Liver (tissue), 9 donors: ENCODE results near the gene HYKK. TPM values are rescaled to one million over a fixed set of nuclear protein-coding genes. Genes with fewer than 3 reads are reported as not detected.

Experiments used
- DNase-seq: peaks from one replicate; pipeline ENCODE4 v3.0.0-alpha.2; 2017; ENCODE audit warnings: low spot score
- H3K27ac ChIP-seq, 2 donors: one replicate each; pipeline ENCODE4 v1.7.0; 2013; ENCODE audit warnings: inconsistent platforms in 2 of 2, low read length in 2 of 2, control low read depth in 1 of 2, low read depth in 1 of 2, mild to moderate bottlenecking in 1 of 2
- H3K27me3 ChIP-seq, 4 donors: one replicate each; pipeline versions ENCODE4 v1.6.1 to v1.7.0; 2013; ENCODE audit warnings: low read length in 3 of 4, inconsistent platforms in 1 of 4, mild to moderate bottlenecking in 1 of 4, moderate library complexity in 1 of 4; ENCODE audit not compliant: control insufficient read depth in 4 of 4, insufficient read depth in 4 of 4
- H3K36me3 ChIP-seq, 4 donors: one replicate each; pipeline versions ENCODE4 v1.6.1 to v1.7.0; 2013; ENCODE audit warnings: low read length in 3 of 4, mild to moderate bottlenecking in 3 of 4, low read depth in 1 of 4, moderate library complexity in 1 of 4; ENCODE audit not compliant: control insufficient read depth in 4 of 4, insufficient read depth in 3 of 4
- H3K4me1 ChIP-seq, 4 donors: one replicate each; pipeline versions ENCODE4 v1.6.1 to v1.7.0; 2013; ENCODE audit warnings: low read length in 3 of 4, mild to moderate bottlenecking in 3 of 4, moderate library complexity in 1 of 4; ENCODE audit not compliant: control insufficient read depth in 4 of 4, insufficient read depth in 4 of 4
- H3K4me3 ChIP-seq, 3 donors: one replicate each; pipeline versions ENCODE4 v1.6.1 to v1.7.0; 2013; ENCODE audit warnings: low read length in 3 of 3, control low read depth in 1 of 3, low read depth in 1 of 3, mild to moderate bottlenecking in 1 of 3
- H3K9ac ChIP-seq, 2 donors: one replicate each; pipeline ENCODE4 v1.7.0; 2013; ENCODE audit warnings: low read length in 2 of 2, mild to moderate bottlenecking in 2 of 2, moderate library complexity in 2 of 2, control low read depth in 1 of 2, low read depth in 1 of 2
- H3K9me3 ChIP-seq, 4 donors: one replicate each; pipeline versions ENCODE4 v1.6.1 to v1.7.0; 2013; ENCODE audit warnings: low read length in 3 of 4; ENCODE audit not compliant: control insufficient read depth in 4 of 4
- CTCF ChIP-seq: fragments of 150-350 bp; IDR thresholded peaks from 2 replicates; pipeline ENCODE4 v1.5.1; 2017; ENCODE audit warnings: improper control_type of control experiment, low read depth, low read length; ENCODE audit not compliant: missing input control
- FOXA1 ChIP-seq: IDR thresholded peaks from 2 replicates; pipeline ENCODE4 v1.6.1; 2016; ENCODE audit warnings: antibody characterized with exemption
- GABPA ChIP-seq, 2 donors: IDR thresholded peaks in 1 of 2; conservative IDR thresholded peaks in 1 of 2; 2 replicates each; pipeline ENCODE4 v1.6.1; 2016; ENCODE audit warnings: antibody characterized with exemption in 2 of 2, mild to moderate bottlenecking in 1 of 2, moderate library complexity in 1 of 2
- JUND ChIP-seq, 2 donors: IDR thresholded peaks; 2 replicates each; pipeline ENCODE4 v1.6.1; 2016; ENCODE audit warnings: antibody characterized with exemption in 2 of 2
- MAX ChIP-seq: IDR thresholded peaks from 2 replicates; pipeline ENCODE4 v1.6.1; 2016; ENCODE audit warnings: antibody characterized with exemption
- REST ChIP-seq: IDR thresholded peaks from 2 replicates; pipeline ENCODE4 v1.6.1; 2016; ENCODE audit warnings: antibody characterized with exemption, mild to moderate bottlenecking
- YY1 ChIP-seq: IDR thresholded peaks from 2 replicates; pipeline ENCODE4 v1.6.1; 2016; ENCODE audit warnings: antibody characterized with exemption, mild to moderate bottlenecking
- WGBS: extraction: QIAGEN DNeasy Blood & Tissue Kit; methylation state at CpG from one replicate; pipeline ENCODE4 v1.1.7; 2013; 5-methylcytosine and 5-hydroxymethylcytosine counted together
- polyA plus RNA-seq, 2 donors: library from polyadenylated mRNA; stranded (reverse) in 1 of 2; unstranded in 1 of 2; fragments of 200-250 nt in 1 of 2; fragments of >200 nt in 1 of 2; fragmentation: Nextera tagmentation in 1 of 2; extraction: Ambion mirVana in 1 of 2; gene quantifications; one replicate each; pipeline versions ENCODE4 v1.2.1 to v1.2.3, GENCODE V29; 2013 to 2015
- total RNA-seq, 2 donors: library from RNA; depleted of rRNA; stranded (reverse); fragments of >200 nt; gene quantifications; one replicate each; pipeline ENCODE4 v1.2.3, GENCODE V29; 2014
- donor health status: healthy.
- donor health status: healthy.
- donor health status: healthy.
- donor health status: healthy.
- donor health status: healthy.

Gene HYKK
- total and polyA plus RNA-seq, 4 donors: 1.7 to 7.7 (median 2.2) TPM

DNA sequence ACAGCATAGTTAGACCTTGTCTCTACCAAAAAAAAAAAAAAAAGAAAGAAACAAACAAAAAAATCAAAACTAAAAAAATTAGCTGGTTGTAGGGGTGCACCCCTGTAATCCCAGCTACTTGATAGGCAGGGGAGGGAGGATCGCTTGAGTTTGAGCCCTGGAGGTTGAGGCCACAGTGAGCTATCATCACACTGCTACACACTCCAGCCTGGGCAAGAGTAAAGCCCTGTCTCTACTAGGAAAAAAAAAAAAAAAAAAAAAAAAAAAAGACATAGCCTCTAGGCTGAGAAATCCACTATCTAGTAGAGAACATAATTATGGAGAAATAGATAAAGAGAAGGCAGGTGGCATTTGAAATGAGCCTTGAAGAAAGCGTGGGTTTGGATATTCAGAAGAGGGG lies 55.7 kb downstream of the HYKK start:
- H3K4me3 ChIP-seq: no peak overlapping the region
- TF ChIP-seq REST (no peak), CTCF (no peak), GABPA (IDR thresholded peaks at IDR 0.05 in 1 of 2, conservative IDR thresholded peaks at IDR 0.05 in 1 of 2) (no peak), FOXA1 (no peak)
- WGBS: 91% methylated on average over 2 of the region's 2 CpGs
- peaks cover 3 to 8% (median 7%) of the 10 kb centered on the region in 4 donors for H3K4me1 ChIP-seq
- no peaks in the 10 kb centered on the region for H3K36me3 ChIP-seq
- no peak overlapping the region for H3K9ac ChIP-seq
- no peak overlapping the region for H3K27ac ChIP-seq
- H3K27me3 ChIP-seq: peaks cover 0 to 2% (median 0%) of the 10 kb centered on the region in 4 donors
- no peaks in the 10 kb centered on the region for H3K9me3 ChIP-seq
- no peak for DNase-seq

GRCh38 chr15:78564743-78565096 lies 57.3 kb downstream of the HYKK start:
- H3K4me3 ChIP-seq: no peak overlapping the region
- no peaks in the 10 kb centered on the region for H3K36me3 ChIP-seq
- peaks cover 3 to 8% (median 7%) of the 10 kb centered on the region in 4 donors for H3K4me1 ChIP-seq
- no peaks in the 10 kb centered on the region for H3K9me3 ChIP-seq
- no peak overlapping the region for H3K9ac ChIP-seq
- H3K27ac ChIP-seq: no peak overlapping the region
- DNase-seq: no peak
- peaks cover 0 to 2% (median 0%) of the 10 kb centered on the region in 4 donors for H3K27me3 ChIP-seq
- TF ChIP-seq MAX (no peak), CTCF (no peak), YY1 (no peak), GABPA (IDR thresholded peaks at IDR 0.05 in 1 of 2, conservative IDR thresholded peaks at IDR 0.05 in 1 of 2) (no peak), JUND (IDR thresholded peaks at IDR 0.05) (no peak), FOXA1 (no peak), REST (no peak)
- WGBS: 55% methylated on average over 11 of the region's 11 CpGs
